CD4-positive, CD25-positive, alpha-beta regulatory T cell (primary cell): ENCODE results near the gene NAA30. TPM values are rescaled to one million over a fixed set of nuclear protein-coding genes. Genes with fewer than 3 reads are reported as not detected.
"Not testable (repeated sequence)": the region's sequence is repeated elsewhere in the genome, so short reads cannot be mapped to it uniquely, and the experiment has no call there.

Experiments
- ATAC-seq, 2 donors: fragments of 150-1000 bp; cut with Tn5 transposase; one replicate each; pipeline ENCODE4 v1.10.0; 2021; ENCODE audit warnings: low read depth in 2 of 2, moderate number of reproducible peaks in 2 of 2, moderate library complexity in 1 of 2
- DNase-seq, 3 donors: peaks; one replicate each; pipeline versions ENCODE4 v3.0.0 to v3.0.0-alpha.2; 2012 to 2022; ENCODE audit warnings: mixed read lengths in 1 of 3
- H3K27ac ChIP-seq: one replicate; pipeline ENCODE4 v1.7.0; 2013; ENCODE audit warnings: mild to moderate bottlenecking, low read length; ENCODE audit not compliant: insufficient read depth, poor library complexity, severe bottlenecking
- H3K27me3 ChIP-seq: one replicate; pipeline ENCODE4 v1.7.0; 2013; ENCODE audit warnings: low read length; ENCODE audit not compliant: control insufficient read depth, insufficient read depth
- H3K36me3 ChIP-seq: one replicate; pipeline ENCODE4 v1.7.0; 2013; ENCODE audit warnings: mild to moderate bottlenecking, low read length, moderate library complexity; ENCODE audit not compliant: control insufficient read depth, insufficient read depth
- H3K4me1 ChIP-seq: 2 replicates; pipeline ENCODE4 v1.7.0; 2013; ENCODE audit warnings: mild to moderate bottlenecking, low read length; ENCODE audit not compliant: insufficient read depth, control insufficient read depth, poor library complexity, severe bottlenecking
- H3K4me3 ChIP-seq: one replicate; pipeline ENCODE4 v1.7.0; 2013; ENCODE audit warnings: low read depth, mild to moderate bottlenecking, low read length, moderate library complexity
- H3K9me3 ChIP-seq, 2 experiments: 1 replicate in 1 of 2; 2 replicates in 1 of 2; pipeline ENCODE4 v1.7.0; 2013; ENCODE audit warnings: low read length in 2 of 2, mild to moderate bottlenecking in 1 of 2, moderate library complexity in 1 of 2; ENCODE audit not compliant: control insufficient read depth in 2 of 2
- H3K27ac Mint-ChIP-seq, 3 donors: one replicate each; pipeline ENCODE4 v1.8.0; 2020 to 2022; ENCODE audit warnings: mild to moderate bottlenecking in 3 of 3, mixed read lengths in 3 of 3, moderate library complexity in 2 of 3
- H3K27me3 Mint-ChIP-seq: one replicate; pipeline ENCODE4 v1.8.0; 2022; ENCODE audit warnings: mild to moderate bottlenecking, mixed read lengths
- H3K36me3 Mint-ChIP-seq: one replicate; pipeline ENCODE4 v1.8.0; 2020; ENCODE audit warnings: mixed read lengths
- H3K4me1 Mint-ChIP-seq, 4 donors: one replicate each; pipeline ENCODE4 v1.8.0; 2020 to 2022; ENCODE audit warnings: mixed read lengths in 4 of 4, mild to moderate bottlenecking in 1 of 4
- H3K4me3 Mint-ChIP-seq, 4 donors: one replicate each; pipeline ENCODE4 v1.8.0; 2020 to 2022; ENCODE audit warnings: mild to moderate bottlenecking in 4 of 4, mixed read lengths in 4 of 4, moderate library complexity in 3 of 4
- H3K9me3 Mint-ChIP-seq, 7 donors: one replicate each; pipeline ENCODE4 v1.8.0; 2020 to 2022; ENCODE audit warnings: mixed read lengths in 7 of 7, mild to moderate bottlenecking in 3 of 7, moderate library complexity in 2 of 7
- polyA plus RNA-seq, 4 donors: library from polyadenylated mRNA; unstranded; fragments of 300-500 nt; fragmentation: Illumina TruSeq; gene quantifications; one replicate each; pipeline ENCODE4 v1.2.3, GENCODE V29; 2021
- total RNA-seq: library from RNA; stranded (reverse); gene quantifications from one replicate; pipeline ENCODE4 v1.2.3, GENCODE V29; 2022

The NAA30 gene
- total and polyA plus RNA-seq, 5 donors from 2014 or later: 12.6 to 17.1 (median 14.2) TPM

- Histone ChIP-seq H3K36me3 (no peaks in the 10 kb centered on the region), H3K9me3 (no peaks in the 10 kb centered on the region), H3K4me3 (no peak overlapping the region), H3K4me1 (no peaks in the 10 kb centered on the region), H3K27me3 (peaks cover 2% of the 10 kb centered on the region), H3K27ac (no peak overlapping the region)
- no peak for DNase-seq
- H3K4me1 Mint-ChIP-seq: no peaks in the 10 kb centered on the region
- peaks cover 0 to 2% (median 0%) of the 10 kb centered on the region in 7 donors for H3K9me3 Mint-ChIP-seq
- H3K27me3 Mint-ChIP-seq: peaks cover 12% of the 10 kb centered on the region
- peak overlapping the region in 1 of 4 donors; percentile 78 for H3K4me3 Mint-ChIP-seq
- no peak overlapping the region for H3K27ac Mint-ChIP-seq
- H3K36me3 Mint-ChIP-seq: no peaks in the 10 kb centered on the region
- ATAC-seq: no peak
These were observed 25.5 kb upstream of the NAA30 start for GRCh38 chr14:57364659-57365450.

GRCh38 chr14:57370187-57370586 is 20.2 kb upstream of the NAA30 start:
- H3K4me1 Mint-ChIP-seq, H3K4me3 Mint-ChIP-seq, H3K4me3 ChIP-seq, H3K36me3 Mint-ChIP-seq, H3K27ac ChIP-seq, H3K4me1 ChIP-seq, H3K36me3 ChIP-seq, DNase-seq, H3K9me3 Mint-ChIP-seq, H3K27ac Mint-ChIP-seq, H3K9me3 ChIP-seq, ATAC-seq, H3K27me3 ChIP-seq: not testable (repeated sequence)
- peaks cover 30% of the 10 kb centered on the region for H3K27me3 Mint-ChIP-seq

GRCh38 chr14:57371013-57371412 is 19.4 kb upstream of the NAA30 start:
- H3K9me3 ChIP-seq: peaks cover 0 to 3% of the 10 kb centered on the region in 2 experiments
- H3K36me3 ChIP-seq: no peaks in the 10 kb centered on the region
- DNase-seq (no peak), ATAC-seq (no peak)
- peaks cover 31% of the 10 kb centered on the region for H3K27me3 Mint-ChIP-seq
- no peaks in the 10 kb centered on the region for H3K4me1 Mint-ChIP-seq
- H3K27me3 ChIP-seq: no peaks in the 10 kb centered on the region
- H3K27ac Mint-ChIP-seq: no peak overlapping the region
- H3K27ac ChIP-seq: no peak overlapping the region
- no peak overlapping the region for H3K4me3 ChIP-seq
- H3K4me3 Mint-ChIP-seq: no peak overlapping the region
- H3K4me1 ChIP-seq: no peaks in the 10 kb centered on the region
- H3K9me3 Mint-ChIP-seq: peaks cover 0 to 1% (median 0%) of the 10 kb centered on the region in 7 donors
- H3K36me3 Mint-ChIP-seq: no peaks in the 10 kb centered on the region

- Histone ChIP-seq H3K4me1 (no peaks in the 10 kb centered on the region), H3K4me3 (no peak overlapping the region), H3K27me3 (peaks cover 2% of the 10 kb centered on the region), H3K36me3 (no peaks in the 10 kb centered on the region), H3K27ac (no peak overlapping the region), H3K9me3 (peaks cover 0 to 2% of the 10 kb centered on the region in 2 experiments)
- no peak overlapping the region for H3K27ac Mint-ChIP-seq
- no peaks in the 10 kb centered on the region for H3K36me3 Mint-ChIP-seq
- no peak for ATAC-seq
- H3K9me3 Mint-ChIP-seq: no peaks in the 10 kb centered on the region
- peaks cover 22% of the 10 kb centered on the region for H3K27me3 Mint-ChIP-seq
- no peaks in the 10 kb centered on the region for H3K4me1 Mint-ChIP-seq
- no peak for DNase-seq
- no peak overlapping the region for H3K4me3 Mint-ChIP-seq
These were observed 15.2 kb upstream of the NAA30 start for GRCh38 chr14:57375156-57375555.

- no peak overlapping the region for H3K27ac ChIP-seq
- no peaks in the 10 kb centered on the region for H3K4me1 ChIP-seq
- Mint-ChIP-seq H3K36me3 (no peaks in the 10 kb centered on the region), H3K4me3 (no peak overlapping the region), H3K9me3 (no peaks in the 10 kb centered on the region), H3K4me1 (no peaks in the 10 kb centered on the region), H3K27me3 (peaks cover 18% of the 10 kb centered on the region), H3K27ac (no peak overlapping the region)
- H3K36me3 ChIP-seq: no peaks in the 10 kb centered on the region
- H3K27me3 ChIP-seq: peaks cover 7% of the 10 kb centered on the region
- DNase-seq (no peak), ATAC-seq (no peak)
- no peak overlapping the region for H3K4me3 ChIP-seq
- no peaks in the 10 kb centered on the region for H3K9me3 ChIP-seq
These were observed 11.7 kb upstream of the NAA30 start for GRCh38 chr14:57378661-57379060.

- Mint-ChIP-seq H3K36me3 (no peaks in the 10 kb centered on the region), H3K27me3 (peaks cover 21% of the 10 kb centered on the region), H3K9me3 (peaks cover 0 to 3% (median 0%) of the 10 kb centered on the region in 7 donors), H3K27ac (peak overlapping the region in 1 of 3 donors; percentile 28), H3K4me3 (no peak overlapping the region), H3K4me1 (no peaks in the 10 kb centered on the region)
- ATAC-seq: no peak
- H3K36me3 ChIP-seq: no peaks in the 10 kb centered on the region
- no peak for DNase-seq
- H3K27me3 ChIP-seq: peaks cover 8% of the 10 kb centered on the region
- H3K27ac ChIP-seq: no peak overlapping the region
- H3K9me3 ChIP-seq: no peaks in the 10 kb centered on the region
- no peaks in the 10 kb centered on the region for H3K4me1 ChIP-seq
- no peak overlapping the region for H3K4me3 ChIP-seq
These were observed 9.5 kb upstream of the NAA30 start for GRCh38 chr14:57380935-57381334.

- H3K27me3 Mint-ChIP-seq: peaks cover 19% of the 10 kb centered on the region
- peaks cover 0 to 3% (median 0%) of the 10 kb centered on the region in 7 donors for H3K9me3 Mint-ChIP-seq
- Histone ChIP-seq H3K27me3 (peaks cover 6% of the 10 kb centered on the region), H3K4me1 (no peaks in the 10 kb centered on the region), H3K36me3 (no peaks in the 10 kb centered on the region), H3K4me3 (no peak overlapping the region), H3K27ac (no peak overlapping the region), H3K9me3 (no peaks in the 10 kb centered on the region)
- ATAC-seq (no peak), DNase-seq (no peak)
- H3K27ac Mint-ChIP-seq: no peak overlapping the region
- H3K4me1 Mint-ChIP-seq: no peaks in the 10 kb centered on the region
- no peak overlapping the region for H3K4me3 Mint-ChIP-seq
- no peaks in the 10 kb centered on the region for H3K36me3 Mint-ChIP-seq
These were observed 8.1 kb upstream of the NAA30 start for GRCh38 chr14:57382283-57382682.
